Ovary (tissue), 3 donors: ENCODE results near the gene BCL2A1.
"Not testable (repeated sequence)": the region's sequence is repeated elsewhere in the genome, so short reads cannot be mapped to it uniquely, and the experiment has no call there.

Experiments used
- POLR2A ChIP-seq: fragments of 450-650 bp; IDR thresholded peaks from one replicate; pipeline ENCODE4 v1.6.1; 2017; ENCODE audit warnings: antibody characterized with exemption, mild to moderate bottlenecking, moderate library complexity
- TF ChIP-seq, protein P1 (sequence below), 3 donors: fragments of 450-650 bp in 2 of 3; fragments of 200-600 bp in 1 of 3; IDR thresholded peaks; one replicate each; pipeline versions ENCODE4 v1.5.1 to v1.8.0; 2016 to 2022; ENCODE audit warnings: antibody characterized with exemption in 3 of 3, mild to moderate bottlenecking in 1 of 3
- donor health status: DM: no; HTN: no; CAD: no.

DNA sequence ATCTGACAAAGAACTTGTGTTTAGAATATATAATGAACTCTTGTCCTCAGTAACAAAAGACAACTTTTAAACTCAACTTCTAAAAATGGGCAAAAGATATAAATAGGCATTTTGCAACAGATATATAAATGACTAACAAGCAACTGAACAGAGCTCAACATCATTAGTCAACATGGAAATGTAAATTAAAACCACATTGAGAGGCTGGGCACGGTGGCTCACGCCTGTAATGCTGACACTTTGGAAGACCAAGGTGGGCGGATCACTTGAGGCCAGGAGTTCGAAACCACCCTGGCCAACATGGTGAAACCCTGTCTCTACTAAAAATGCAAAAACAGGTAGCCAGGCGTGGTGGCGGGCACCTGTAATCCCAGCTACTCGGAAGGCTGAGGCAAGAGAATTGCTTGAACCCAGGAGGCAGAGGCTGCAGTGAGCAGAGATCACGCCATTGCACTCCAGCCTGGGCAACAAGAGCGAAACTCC, 40.1 kb upstream of the BCL2A1 start:
- TF ChIP-seq, protein P1, sequence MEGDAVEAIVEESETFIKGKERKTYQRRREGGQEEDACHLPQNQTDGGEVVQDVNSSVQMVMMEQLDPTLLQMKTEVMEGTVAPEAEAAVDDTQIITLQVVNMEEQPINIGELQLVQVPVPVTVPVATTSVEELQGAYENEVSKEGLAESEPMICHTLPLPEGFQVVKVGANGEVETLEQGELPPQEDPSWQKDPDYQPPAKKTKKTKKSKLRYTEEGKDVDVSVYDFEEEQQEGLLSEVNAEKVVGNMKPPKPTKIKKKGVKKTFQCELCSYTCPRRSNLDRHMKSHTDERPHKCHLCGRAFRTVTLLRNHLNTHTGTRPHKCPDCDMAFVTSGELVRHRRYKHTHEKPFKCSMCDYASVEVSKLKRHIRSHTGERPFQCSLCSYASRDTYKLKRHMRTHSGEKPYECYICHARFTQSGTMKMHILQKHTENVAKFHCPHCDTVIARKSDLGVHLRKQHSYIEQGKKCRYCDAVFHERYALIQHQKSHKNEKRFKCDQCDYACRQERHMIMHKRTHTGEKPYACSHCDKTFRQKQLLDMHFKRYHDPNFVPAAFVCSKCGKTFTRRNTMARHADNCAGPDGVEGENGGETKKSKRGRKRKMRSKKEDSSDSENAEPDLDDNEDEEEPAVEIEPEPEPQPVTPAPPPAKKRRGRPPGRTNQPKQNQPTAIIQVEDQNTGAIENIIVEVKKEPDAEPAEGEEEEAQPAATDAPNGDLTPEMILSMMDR (IDR thresholded peaks at IDR 0.05) = not testable (repeated sequence)
- TF ChIP-seq POLR2A = not testable (repeated sequence)
